Psoas muscle (tissue), 8 donors: ENCODE data around the gene STK25. TPM values are rescaled to one million over a fixed set of nuclear protein-coding genes. Genes with fewer than 3 reads are reported as not detected.

ENCODE experiments used
- ATAC-seq, 4 donors: fragments of 200-7000 bp; cut with Tn5 transposase; one replicate each; pipeline ENCODE4 v1.9.1; 2020; ENCODE audit warnings: moderate library complexity in 3 of 4, mild to moderate bottlenecking in 2 of 4
- DNase-seq, 2 donors: peaks; one replicate each; pipeline ENCODE4 v3.0.0-alpha.2; 2020
- H3K27ac ChIP-seq: fragments of 200-600 bp; one replicate; pipeline ENCODE4 v1.8.0; 2022
- H3K27me3 ChIP-seq, 3 donors: fragments of 200-600 bp in 1 of 3; one replicate each; pipeline versions ENCODE4 v1.6.1 to v1.8.0; 2013 to 2022; ENCODE audit warnings: low read length in 2 of 3, mild to moderate bottlenecking in 2 of 3, moderate library complexity in 1 of 3; ENCODE audit not compliant: insufficient read depth in 3 of 3
- H3K36me3 ChIP-seq, 2 donors: fragments of 200-600 bp in 1 of 2; one replicate each; pipeline versions ENCODE4 v1.6.1 to v1.8.0; 2013 to 2022; ENCODE audit warnings: low read depth in 1 of 2, mild to moderate bottlenecking in 1 of 2, moderate library complexity in 1 of 2; ENCODE audit not compliant: insufficient read depth in 1 of 2
- H3K4me1 ChIP-seq: fragments of 200-600 bp; one replicate; pipeline ENCODE4 v1.8.0; 2022
- H3K4me3 ChIP-seq: fragments of 200-600 bp; one replicate; pipeline ENCODE4 v1.8.0; 2022; ENCODE audit warnings: mild to moderate bottlenecking
- H3K9me3 ChIP-seq: fragments of 200-600 bp; one replicate; pipeline ENCODE4 v1.8.0; 2022
- CTCF ChIP-seq: fragments of 200-600 bp; IDR thresholded peaks from one replicate; pipeline ENCODE4 v1.8.0; 2022; ENCODE audit warnings: antibody characterized with exemption
- WGBS, 3 donors: extraction: QIAGEN DNeasy Blood & Tissue Kit; methylation state at CpG; one replicate each; pipeline versions ENCODE4 v1.1.6 to v1.1.7; 2013; 5-methylcytosine and 5-hydroxymethylcytosine counted together
- intact Hi-C, 2 donors: fragments of 100-400 bp; cut with DNase I; formaldehyde crosslinking; loops; one replicate each; pipeline versions ENCODE4 v1.11.0 to v1.14.2; 2022
- polyA plus RNA-seq, 3 donors: library from polyadenylated mRNA; stranded (reverse); fragments of 200-250 nt; gene quantifications; one replicate each; pipeline ENCODE4 v1.2.3, GENCODE V29; 2013
- total RNA-seq, 4 donors: library from RNA; stranded (reverse); fragmentation: NEBNext Ultra II Directional in 2 of 4; extraction: Animal tissue kit (Norgen Biotek cat#: 25700) in 2 of 4; gene quantifications; one replicate each; pipeline versions ENCODE4 v1.2.1 to v1.2.4, GENCODE V29; 2021 to 2023
- donor health status: healthy with polysubstance abuse.
- donor health status: DM: no; HTN: no; CAD: no; lungs with moderate emphysema.
- donor health status: Bipolar disorder and iron deficiency.
- donor health status: healthy.
- donor health status: DM: yes; HTN: yes; CAD: no.
- donor health status: DM: no; HTN: no; CAD: no.
- donor health status: DM: no; HTN: no; CAD: no.
- donor health status: DM: yes; HTN: yes; CAD: no.

STK25 gene
- total and polyA plus RNA-seq, 7 donors, result 227 to 489 (median 281) TPM

DNA sequence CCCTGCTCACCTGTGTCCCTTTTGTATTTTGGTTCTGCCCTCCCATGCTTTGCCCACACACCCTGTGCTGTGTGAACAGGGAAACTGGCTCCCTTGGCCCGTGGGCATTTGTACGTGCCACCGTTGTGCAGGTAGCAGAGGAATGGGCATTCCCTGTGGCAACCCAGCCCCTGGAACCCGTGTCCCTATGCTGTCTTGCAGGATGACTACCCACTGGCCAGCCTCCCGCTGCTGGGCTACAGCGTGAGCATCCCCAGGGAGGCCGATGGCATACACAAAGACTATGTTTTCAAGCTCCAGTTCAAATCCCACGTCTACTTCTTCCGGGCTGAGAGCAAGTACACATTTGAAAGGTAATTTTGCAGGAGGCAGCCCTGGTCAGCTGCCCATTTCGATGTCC, 15.3 kb downstream of the STK25 start:
- Histone ChIP-seq H3K27me3 (no peaks in the 10 kb centered on the region), H3K4me3 (no peak overlapping the region), H3K36me3 (peaks cover 8 to 72% of the 10 kb centered on the region in 2 donors), H3K27ac (no peak overlapping the region), H3K9me3 (no peaks in the 10 kb centered on the region), H3K4me1 (no peaks in the 10 kb centered on the region)
- DNase-seq (no peak), ATAC-seq (no peak)
- 78 to 88% (median 80%) methylated on average over 10 of the region's 10 CpGs for WGBS, 3 donors
- TF ChIP-seq CTCF, result no peak
- intact Hi-C loops, result no loop called here

DNA sequence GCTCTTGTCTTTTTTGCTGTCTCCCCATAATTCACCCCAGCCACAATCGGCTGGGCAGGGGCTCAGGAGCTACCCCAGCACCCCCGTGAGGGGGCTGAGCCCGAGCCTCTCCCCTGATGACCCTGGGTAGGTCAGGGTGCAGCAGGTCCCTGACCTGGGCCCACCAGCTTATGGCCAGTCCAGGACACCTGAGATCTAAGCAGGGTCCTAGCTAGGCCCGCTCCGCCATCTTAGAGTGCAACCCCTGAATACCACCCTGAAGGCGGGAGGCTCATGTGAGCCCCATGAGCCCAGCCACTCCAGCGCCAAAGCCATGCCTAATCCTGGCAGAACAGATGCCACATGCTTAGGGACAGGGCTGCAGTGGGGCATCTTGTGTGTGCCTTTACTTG, 16.2 kb downstream of the STK25 start:
- 88 to 95% (median 91%) methylated on average over 7 of the region's 7 CpGs for WGBS, 3 donors
- TF ChIP-seq CTCF, result no peak
- H3K9me3 ChIP-seq, result no peaks in the 10 kb centered on the region
- no peak overlapping the region for H3K27ac ChIP-seq
- no peaks in the 10 kb centered on the region for H3K4me1 ChIP-seq
- H3K4me3 ChIP-seq, result no peak overlapping the region
- no peak for DNase-seq
- H3K27me3 ChIP-seq, result no peaks in the 10 kb centered on the region
- intact Hi-C loops, result no loop called here
- peaks cover 8 to 63% of the 10 kb centered on the region in 2 donors for H3K36me3 ChIP-seq
- ATAC-seq, result peak in 3 of 4 donors; percentile 3 to 11 (median 6)

DNA sequence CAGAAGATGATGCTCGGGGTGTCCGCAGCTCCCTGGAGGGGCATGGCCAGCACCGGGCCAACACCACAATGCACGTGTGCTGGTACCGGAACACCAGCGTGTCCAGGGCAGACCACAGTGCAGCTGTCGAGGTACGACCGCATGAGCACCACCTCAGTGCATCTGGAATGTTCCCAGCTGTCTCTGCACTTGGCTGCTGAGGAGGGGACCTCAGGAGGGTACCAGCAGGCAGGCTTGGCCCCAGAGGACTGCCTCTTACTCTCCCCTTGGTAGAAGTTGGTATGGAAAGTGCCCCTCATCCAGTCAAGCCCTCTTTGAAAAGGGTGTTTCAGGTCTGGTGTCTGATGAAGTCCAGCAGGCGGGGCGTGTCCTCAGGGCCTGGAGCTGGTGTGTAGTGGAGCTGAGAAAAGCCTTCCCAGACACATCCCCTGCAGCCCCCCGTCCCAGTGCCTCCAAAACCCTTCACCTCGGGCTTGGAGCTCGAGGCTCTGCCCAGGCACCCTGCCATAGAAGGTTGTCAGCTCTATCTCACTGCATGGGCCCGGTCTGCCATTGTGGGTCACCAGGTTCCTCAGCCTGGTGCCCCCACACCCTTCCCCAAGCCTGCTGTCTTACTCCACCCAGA, 16.7 kb downstream of the STK25 start:
- H3K36me3 ChIP-seq, result peaks cover 6 to 58% of the 10 kb centered on the region in 2 donors
- no peaks in the 10 kb centered on the region for H3K9me3 ChIP-seq
- TF ChIP-seq CTCF, result no peak
- no peaks in the 10 kb centered on the region for H3K27me3 ChIP-seq
- WGBS, 3 donors, result 56 to 62% (median 56%) methylated on average over 15 of the region's 15 CpGs
- ATAC-seq, result peak; percentile 11 to 39 (median 28)
- intact Hi-C loops, result no loop called here
- no peaks in the 10 kb centered on the region for H3K4me1 ChIP-seq
- peak overlapping the region; percentile 23 for H3K27ac ChIP-seq
- H3K4me3 ChIP-seq, result no peak overlapping the region
- DNase-seq, result no peak

DNA sequence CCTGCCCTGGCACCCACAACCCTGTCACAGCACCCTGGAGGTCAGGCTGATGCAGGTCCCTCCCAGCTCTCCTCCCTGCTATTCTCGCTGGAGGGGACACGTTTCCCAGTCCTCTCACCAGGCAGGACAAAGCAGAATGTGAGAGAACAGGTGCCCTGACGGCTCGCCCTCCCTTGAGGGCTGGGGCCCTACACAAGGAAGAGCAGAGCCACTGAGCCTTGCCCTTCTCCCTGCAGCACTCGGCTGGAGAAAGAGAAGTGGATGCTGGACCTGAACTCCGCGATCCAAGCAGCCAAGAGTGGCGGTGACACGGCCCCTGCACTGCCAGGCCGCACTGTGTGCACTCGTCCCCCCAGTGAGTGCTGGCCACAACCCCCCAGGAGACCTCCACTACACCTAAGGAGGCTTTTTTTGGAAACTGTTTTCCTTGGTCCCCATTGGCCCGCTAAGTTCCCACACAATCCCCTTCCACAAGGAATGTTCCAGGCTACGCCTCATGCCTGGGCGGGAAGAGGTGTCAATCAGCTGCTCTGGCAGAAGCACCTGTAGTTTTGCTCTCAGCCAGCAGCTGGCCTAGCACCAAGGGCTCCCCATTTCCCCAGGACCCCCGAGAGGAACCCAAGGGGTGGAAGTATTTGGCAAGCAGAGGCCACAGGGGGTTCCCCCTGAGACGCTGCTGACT, 17.4 kb downstream of the STK25 start:
- 62 to 71% (median 70%) methylated on average over 15 to 16 of the region's 16 CpGs for WGBS, 3 donors
- no peaks in the 10 kb centered on the region for H3K4me1 ChIP-seq
- DNase-seq, result no peak
- no peak for TF ChIP-seq CTCF
- ATAC-seq, result peak; percentile 8 to 24 (median 12)
- intact Hi-C loops, result no loop called here
- H3K27me3 ChIP-seq, result no peaks in the 10 kb centered on the region
- H3K36me3 ChIP-seq, result peaks cover 3 to 51% of the 10 kb centered on the region in 2 donors
- no peaks in the 10 kb centered on the region for H3K9me3 ChIP-seq
- no peak overlapping the region for H3K4me3 ChIP-seq
- peak overlapping the region; percentile 23 for H3K27ac ChIP-seq
